ENCODE data around the gene SEPTIN12.

GRCh38 chr16:4792951-4793513, 4.9 kb upstream of the SEPTIN12 start:
- no peak for TF ChIP-seq CTCF (IDR thresholded peaks at IDR 0.05; ENCODE audit: low read depth, low read length, poor library complexity, severe bottlenecking)
- TF ChIP-seq EZH2phosphoT487 (IDR thresholded peaks at IDR 0.05; ENCODE audit: borderline replicate concordance, low read length), result no peak

Data from DOHH2 (cell line).